HepG2 (cell line): ENCODE data around the gene ELL. TPM values are rescaled to one million over a fixed set of nuclear protein-coding genes. Genes with fewer than 3 reads are reported as not detected.

Experiments
- ATAC-seq: fragments of 200-7000 bp; cut with Tn5 transposase; 3 replicates; pipeline ENCODE4 v1.9.1; 2020; ENCODE audit warnings: mild to moderate bottlenecking, moderate library complexity
- BruUV-seq: library from RNA; stranded (reverse); fragments of 400-500 nt; replicated peaks from 2 replicates; lab custom pipeline; 2021; lab: Mats Ljungman, UMichigan
- CTCF ChIA-PET: fragments of 300-600 bp; formaldehyde crosslinking; extraction: SDS; loops from one replicate; lab custom pipeline; 2021; ENCODE audit warnings: low total read pairs, inconsistent platforms, low intra/inter-chr PET ratio; lab: Yijun Ruan, JAX
- POLR2A ChIA-PET: fragments of 350-600 bp; sonication (Branson Sonifier 250); formaldehyde crosslinking; loops from one replicate; lab custom pipeline; 2020; ENCODE audit warnings: antibody characterized with exemption, inconsistent platforms; lab: Yijun Ruan, JAX
- DNase-seq: peaks from one replicate; pipeline ENCODE4 v3.0.0-alpha.2; 2015; ENCODE audit warnings: low spot score
- FAIRE-seq: peaks from 3 replicates; lab custom pipeline; 2011; peaks lifted over from hg19 to GRCh38; lab: Jason Lieb, UNC
- H2AFZ ChIP-seq: one replicate; pipeline ENCODE4 v1.6.1; 2011; ENCODE audit warnings: low read length, inconsistent platforms
- H3K27ac ChIP-seq: fragments of 300-600 bp; 3 replicates; pipeline ENCODE4 v1.8.0; 2011; ENCODE audit warnings: mixed run types, mild to moderate bottlenecking, mixed read lengths, low read length, inconsistent platforms; ENCODE audit not compliant: insufficient read depth; ENCODE audit errors: extremely low read length
- H3K27me3 ChIP-seq, 2 experiments: fragments of 200-600 bp in 1 of 2; 2 replicates in 1 of 2; 3 replicates in 1 of 2; pipeline versions ENCODE4 v1.6.0 to v1.8.0; 2011; ENCODE audit warnings: low read length in 2 of 2, mild to moderate bottlenecking in 2 of 2, moderate library complexity in 2 of 2, inconsistent platforms in 1 of 2; ENCODE audit not compliant: insufficient read depth in 2 of 2, control insufficient read depth in 1 of 2
- H3K36me3 ChIP-seq, 2 experiments: fragments of 200-600 bp in 1 of 2; replicated peaks in 1 of 2; 2 replicates in 1 of 2; 3 replicates in 1 of 2; pipeline versions ENCODE4 v1.5.1 to v1.8.0; 2011; ENCODE audit warnings: low read length in 2 of 2, inconsistent platforms in 1 of 2; ENCODE audit not compliant: insufficient read depth in 2 of 2, control insufficient read depth in 1 of 2
- H3K4me1 ChIP-seq: 2 replicates; pipeline ENCODE4 v1.5.1; 2012; ENCODE audit warnings: low read length, inconsistent platforms; ENCODE audit not compliant: insufficient read depth
- H3K4me2 ChIP-seq: 2 replicates; pipeline ENCODE4 v1.6.0; 2011; ENCODE audit warnings: low read depth, low read length, inconsistent platforms
- H3K4me3 ChIP-seq, 3 experiments: fragments of 200-600 bp in 1 of 3; sonication (generic), shearing (Covaris generic) in 1 of 3; replicated peaks in 1 of 3; 2 replicates each; pipeline ENCODE4 v1.5.1; 2011 to 2016; ENCODE audit warnings: low read length in 3 of 3, inconsistent platforms in 2 of 3, low read depth in 2 of 3, mild to moderate bottlenecking in 2 of 3, control low read depth in 1 of 3, mixed read lengths in 1 of 3; ENCODE audit not compliant: insufficient read depth in 1 of 3
- H3K79me2 ChIP-seq: one replicate; pipeline ENCODE4 v1.6.1; 2011; ENCODE audit warnings: low read length, inconsistent platforms; ENCODE audit not compliant: insufficient read depth
- H3K9ac ChIP-seq: 2 replicates; pipeline ENCODE4 v1.6.0; 2011; ENCODE audit warnings: mild to moderate bottlenecking, low read depth, low read length, inconsistent platforms; ENCODE audit not compliant: insufficient read depth
- H3K9me3 ChIP-seq: 2 replicates; pipeline ENCODE4 v1.5.1; 2012; ENCODE audit warnings: mild to moderate bottlenecking, low read length
- H4K20me1 ChIP-seq: 2 replicates; pipeline ENCODE4 v1.6.0; 2011; ENCODE audit warnings: inconsistent platforms, mild to moderate bottlenecking, low read length, moderate library complexity; ENCODE audit not compliant: insufficient read depth
- GTF3A ChIP-seq: sonication (generic); formaldehyde crosslinking; conservative IDR thresholded peaks from 2 replicates; pipeline ENCODE4 v1.4.0; 2020; ENCODE audit warnings: mild to moderate bottlenecking, missing genetic modification reagents
- MTA3 ChIP-seq: sonication (generic); formaldehyde crosslinking; IDR thresholded peaks from 2 replicates; pipeline ENCODE4 v1.4.0; 2020; ENCODE audit warnings: missing genetic modification reagents
- NFIB ChIP-seq: sonication (generic); formaldehyde crosslinking; IDR thresholded peaks from 2 replicates; pipeline ENCODE4 v1.9.0; 2021; ENCODE audit warnings: missing genetic modification reagents, mild to moderate bottlenecking, borderline replicate concordance
- NFYB ChIP-seq: sonication (generic); formaldehyde crosslinking; IDR thresholded peaks from 2 replicates; pipeline ENCODE4 v1.4.0; 2020; ENCODE audit warnings: missing genetic modification reagents
- RXRB ChIP-seq: IDR thresholded peaks from 2 replicates; pipeline ENCODE4 v1.6.1; 2016; ENCODE audit warnings: borderline replicate concordance, missing genetic modification reagents, missing compliant biosample characterization
- XBP1 ChIP-seq: sonication (generic); formaldehyde crosslinking; IDR thresholded peaks from 2 replicates; pipeline ENCODE4 v1.5.0; 2020; ENCODE audit warnings: missing genetic modification reagents
- ZNF616 ChIP-seq: sonication (generic); formaldehyde crosslinking; IDR thresholded peaks from 2 replicates; pipeline ENCODE4 v1.5.0; 2020; ENCODE audit warnings: low read depth, mild to moderate bottlenecking, missing genetic modification reagents
- WGBS: methylation state at CpG from one replicate; pipeline ENCODE4 v1.1.6; 2017; ENCODE audit warnings: low lambda C conversion rate; 5-methylcytosine and 5-hydroxymethylcytosine counted together
- in situ Hi-C: cut with HindIII; loops from 2 replicates; pipeline ENCODE4 v1.10.0; 2017; ENCODE audit warnings: low pct_unique_long_range_greater_than_20kb; ENCODE audit not compliant: extremely low pct_ligation_motif_present
- intact Hi-C: fragments of 100-400 bp; cut with micrococcal nuclease; formaldehyde crosslinking; loops from one replicate; pipeline ENCODE4 v1.10.0; 2022; ENCODE audit not compliant: unreplicated experiment
- polyA plus RNA-seq, 8 experiments: library from polyadenylated mRNA; depleted of rRNA in 3 of 8; stranded (reverse) in 7 of 8; unstranded in 1 of 8; fragments of >200 nt; fragmentation: Illumina TruSeq in 4 of 8; extraction: Trizol in 4 of 8; gene quantifications; 2 replicates each; pipeline versions ENCODE4 v1.2.1 to v1.2.3, GENCODE V29; 2011 to 2016; ENCODE audit warnings: low read depth in 4 of 8, missing spikeins in 1 of 8, mixed read lengths in 1 of 8; ENCODE audit not compliant: insufficient read depth in 1 of 8
- total RNA-seq, 5 experiments: library from RNA; depleted of rRNA; stranded (reverse); fragments of >200 nt; fragmentation: Illumina TruSeq; extraction: Trizol; gene quantifications; 2 replicates each; pipeline ENCODE4 v1.2.3, GENCODE V29; 2016; ENCODE audit warnings: low read depth in 1 of 5
- TF ChIP-seq, protein P1 (sequence below): sonication (generic); formaldehyde crosslinking; IDR thresholded peaks from 2 replicates; pipeline ENCODE4 v1.8.0; 2022; ENCODE audit warnings: missing genetic modification reagents, mild to moderate bottlenecking, borderline replicate concordance
- TF ChIP-seq, protein P2 (sequence below): sonication (generic); formaldehyde crosslinking; conservative IDR thresholded peaks from 2 replicates; pipeline ENCODE4 v1.4.0; 2020; ENCODE audit warnings: missing genetic modification reagents

Gene ELL
- total and polyA plus RNA-seq, 2 of the 13 experiments (the other 11 are each of a cell fraction or from before 2014, with no cell fraction given) = 3.7 to 5.4 TPM

DNA sequence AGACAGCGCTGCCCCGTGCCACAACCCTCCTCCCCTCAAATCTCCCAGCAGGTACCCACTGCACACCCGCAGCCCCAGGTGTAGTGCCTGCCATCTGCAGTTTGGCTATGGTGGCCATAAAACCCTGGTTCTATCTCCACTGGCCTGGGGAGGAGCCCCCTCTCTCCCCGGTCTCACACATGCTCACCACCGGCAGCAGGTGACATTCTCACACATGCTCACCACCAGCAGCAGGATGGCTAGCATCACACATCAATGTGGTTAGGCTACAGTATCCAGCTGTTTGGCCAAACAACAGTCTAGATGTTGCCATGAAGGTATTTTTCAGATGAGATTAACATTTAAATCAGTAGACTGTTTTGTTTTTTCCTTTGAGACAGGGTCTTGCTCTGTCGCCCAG, 31.1 kb downstream of the ELL start (continued):
- TF ChIP-seq, protein P1, sequence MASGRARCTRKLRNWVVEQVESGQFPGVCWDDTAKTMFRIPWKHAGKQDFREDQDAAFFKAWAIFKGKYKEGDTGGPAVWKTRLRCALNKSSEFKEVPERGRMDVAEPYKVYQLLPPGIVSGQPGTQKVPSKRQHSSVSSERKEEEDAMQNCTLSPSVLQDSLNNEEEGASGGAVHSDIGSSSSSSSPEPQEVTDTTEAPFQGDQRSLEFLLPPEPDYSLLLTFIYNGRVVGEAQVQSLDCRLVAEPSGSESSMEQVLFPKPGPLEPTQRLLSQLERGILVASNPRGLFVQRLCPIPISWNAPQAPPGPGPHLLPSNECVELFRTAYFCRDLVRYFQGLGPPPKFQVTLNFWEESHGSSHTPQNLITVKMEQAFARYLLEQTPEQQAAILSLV (CRISPR knock-in tag) = no peak
- TF ChIP-seq, protein P2, sequence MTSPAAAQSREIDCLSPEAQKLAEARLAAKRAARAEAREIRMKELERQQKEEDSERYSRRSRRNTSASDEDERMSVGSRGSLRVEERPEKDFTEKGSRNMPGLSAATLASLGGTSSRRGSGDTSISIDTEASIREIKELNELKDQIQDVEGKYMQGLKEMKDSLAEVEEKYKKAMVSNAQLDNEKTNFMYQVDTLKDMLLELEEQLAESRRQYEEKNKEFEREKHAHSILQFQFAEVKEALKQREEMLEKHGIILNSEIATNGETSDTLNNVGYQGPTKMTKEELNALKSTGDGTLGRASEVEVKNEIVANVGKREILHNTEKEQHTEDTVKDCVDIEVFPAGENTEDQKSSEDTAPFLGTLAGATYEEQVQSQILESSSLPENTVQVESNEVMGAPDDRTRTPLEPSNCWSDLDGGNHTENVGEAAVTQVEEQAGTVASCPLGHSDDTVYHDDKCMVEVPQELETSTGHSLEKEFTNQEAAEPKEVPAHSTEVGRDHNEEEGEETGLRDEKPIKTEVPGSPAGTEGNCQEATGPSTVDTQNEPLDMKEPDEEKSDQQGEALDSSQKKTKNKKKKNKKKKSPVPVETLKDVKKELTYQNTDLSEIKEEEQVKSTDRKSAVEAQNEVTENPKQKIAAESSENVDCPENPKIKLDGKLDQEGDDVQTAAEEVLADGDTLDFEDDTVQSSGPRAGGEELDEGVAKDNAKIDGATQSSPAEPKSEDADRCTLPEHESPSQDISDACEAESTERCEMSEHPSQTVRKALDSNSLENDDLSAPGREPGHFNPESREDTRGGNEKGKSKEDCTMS (CRISPR knock-in tag) = no peak
- TF ChIP-seq XBP1 (CRISPR knock-in tag) = no peak
- no peak for TF ChIP-seq GTF3A

GRCh38 chr19:18489627-18490184, 32.2 kb downstream of the ELL start:
- no peak overlapping the region for H3K9ac ChIP-seq
- H2AFZ ChIP-seq = no peak overlapping the region
- DNase-seq (no peak), FAIRE-seq (no peak), ATAC-seq (no peak)
- H3K36me3 ChIP-seq = peaks cover 0 to 1% of the 10 kb centered on the region in 2 experiments; a peak in 3 of 5 replicates
- no peak overlapping the region for H3K4me3 ChIP-seq
- CTCF ChIA-PET = no interaction called here
- H3K9me3 ChIP-seq = no peaks in the 10 kb centered on the region
- TF ChIP-seq RXRB (no peak), ZNF616 (CRISPR knock-in tag) (no peak), MTA3 (CRISPR knock-in tag) (no peak), NFYB (CRISPR knock-in tag) (no peak), NFIB (no peak)
- H3K4me1 ChIP-seq = peaks cover 61% of the 10 kb centered on the region
- peaks cover 84% of the 10 kb centered on the region for H3K79me2 ChIP-seq
- BruUV-seq = no TSS peak
- H4K20me1 ChIP-seq = peaks cover 89% of the 10 kb centered on the region
- 88% methylated on average over 6 of the region's 14 CpGs for WGBS
- H3K4me2 ChIP-seq = no peak overlapping the region
- intact Hi-C loops = loop anchor here (5.0 kb wide), 1 partner anchor 33 kb away; the partner anchor contains the start of gene ELL
- H3K27me3 ChIP-seq = no peaks in the 10 kb centered on the region
- no peak overlapping the region for H3K27ac ChIP-seq
- POLR2A ChIA-PET = interaction anchor here (2.1 kb wide), 1 partner anchor 31 kb away, joined by 16 read pairs; no protein-coding TSS in a partner anchor
- in situ Hi-C loops = no loop called here
